Effector memory CD8-positive, alpha-beta T cell (primary cell): ENCODE results near the gene GALNT15.
A peak's percentile ranks its signal among the peaks of the same experiment; 100 is the strongest.

Experiments
- ATAC-seq: fragments of 150-1000 bp; cut with Tn5 transposase; replicated peaks from 2 replicates; pipeline ENCODE4 v1.10.0; 2021; ENCODE audit warnings: mild to moderate bottlenecking, moderate library complexity
- DNase-seq, 3 experiments: peaks; one replicate each; pipeline ENCODE4 v3.0.0; 2021
- H3K27ac Mint-ChIP-seq, 2 donors: one replicate each; pipeline ENCODE4 v1.8.0; 2022; ENCODE audit warnings: mild to moderate bottlenecking in 2 of 2, mixed read lengths in 2 of 2, moderate library complexity in 2 of 2
- H3K27me3 Mint-ChIP-seq, 2 donors: one replicate each; pipeline ENCODE4 v1.8.0; 2022; ENCODE audit warnings: mixed read lengths in 2 of 2
- H3K36me3 Mint-ChIP-seq: one replicate; pipeline ENCODE4 v1.8.0; 2022; ENCODE audit warnings: mild to moderate bottlenecking, moderate library complexity, mixed read lengths; ENCODE audit not compliant: insufficient read depth
- H3K4me1 Mint-ChIP-seq, 2 donors: one replicate each; pipeline ENCODE4 v1.8.0; 2022; ENCODE audit warnings: low read depth in 2 of 2, mixed read lengths in 2 of 2
- H3K4me3 Mint-ChIP-seq, 2 donors: one replicate each; pipeline ENCODE4 v1.8.0; 2022; ENCODE audit warnings: mild to moderate bottlenecking in 2 of 2, mixed read lengths in 2 of 2, moderate library complexity in 2 of 2
- H3K9me3 Mint-ChIP-seq, 2 donors: one replicate each; pipeline ENCODE4 v1.8.0; 2022; ENCODE audit warnings: mixed read lengths in 2 of 2

The GALNT15 gene

DNA sequence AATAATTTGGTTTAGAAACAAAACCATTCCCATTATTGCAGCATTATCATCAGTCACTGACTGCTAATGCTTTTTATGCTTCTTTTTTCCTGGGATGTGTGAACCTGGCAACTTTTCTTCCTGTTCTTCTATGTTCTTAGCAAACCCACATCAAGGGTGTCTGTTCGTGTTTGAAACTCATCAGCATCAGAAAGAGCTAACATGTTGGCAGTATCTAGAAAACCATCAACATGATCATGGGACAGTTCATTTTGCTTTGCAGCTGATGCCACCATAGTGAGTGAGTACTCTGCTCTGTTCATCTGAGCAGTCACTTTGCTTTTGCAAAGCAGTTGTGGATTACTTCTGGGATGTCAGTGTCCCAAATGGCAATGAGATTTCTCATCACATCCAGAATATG is 84.4 kb downstream of the GALNT15 start:
- Mint-ChIP-seq H3K4me3 (no peak overlapping the region), H3K36me3 (peaks cover 6% of the 10 kb centered on the region), H3K27ac (no peak overlapping the region), H3K9me3 (no peaks in the 10 kb centered on the region), H3K27me3 (no peaks in the 10 kb centered on the region), H3K4me1 (peaks cover 1 to 6% of the 10 kb centered on the region in 2 donors)
- no peak for ATAC-seq
- no peak for DNase-seq

DNA sequence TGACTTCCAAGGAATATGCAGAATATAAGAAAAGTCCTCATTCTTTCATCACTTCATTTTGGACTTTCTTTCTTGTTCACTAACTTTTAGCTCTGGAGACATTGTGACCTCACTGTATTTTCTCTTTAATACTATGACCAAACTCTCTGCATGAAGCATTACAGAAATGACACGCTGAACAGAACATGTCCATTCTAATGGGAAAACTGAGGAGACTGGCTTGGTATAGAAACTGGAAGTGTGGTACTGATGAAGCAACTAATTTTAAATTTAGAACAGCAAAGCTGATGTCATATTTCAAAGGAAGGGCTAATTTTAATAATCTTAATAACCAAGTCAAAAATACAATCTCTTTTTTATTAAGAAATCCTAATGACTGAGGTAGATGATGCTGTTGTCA is 85.6 kb downstream of the GALNT15 start:
- DNase-seq: no peak

GRCh38 chr3:16262174-16262573 is 87.7 kb downstream of the GALNT15 start:
- H3K4me1 Mint-ChIP-seq: peaks cover 10 to 20% of the 10 kb centered on the region in 2 donors
- H3K27ac Mint-ChIP-seq: no peak overlapping the region
- peaks cover 12% of the 10 kb centered on the region for H3K36me3 Mint-ChIP-seq
- DNase-seq (no peak), ATAC-seq (no peak)
- H3K9me3 Mint-ChIP-seq: no peaks in the 10 kb centered on the region
- no peaks in the 10 kb centered on the region for H3K27me3 Mint-ChIP-seq
- H3K4me3 Mint-ChIP-seq: no peak overlapping the region

More for the DNA sequence above, 85.6 kb downstream of the GALNT15 start:
- Mint-ChIP-seq H3K36me3 (peaks cover 12% of the 10 kb centered on the region), H3K9me3 (no peaks in the 10 kb centered on the region), H3K27me3 (no peaks in the 10 kb centered on the region), H3K4me1 (peaks cover 8 to 10% of the 10 kb centered on the region in 2 donors), H3K4me3 (no peak overlapping the region), H3K27ac (no peak overlapping the region)
- no peak for ATAC-seq

DNA sequence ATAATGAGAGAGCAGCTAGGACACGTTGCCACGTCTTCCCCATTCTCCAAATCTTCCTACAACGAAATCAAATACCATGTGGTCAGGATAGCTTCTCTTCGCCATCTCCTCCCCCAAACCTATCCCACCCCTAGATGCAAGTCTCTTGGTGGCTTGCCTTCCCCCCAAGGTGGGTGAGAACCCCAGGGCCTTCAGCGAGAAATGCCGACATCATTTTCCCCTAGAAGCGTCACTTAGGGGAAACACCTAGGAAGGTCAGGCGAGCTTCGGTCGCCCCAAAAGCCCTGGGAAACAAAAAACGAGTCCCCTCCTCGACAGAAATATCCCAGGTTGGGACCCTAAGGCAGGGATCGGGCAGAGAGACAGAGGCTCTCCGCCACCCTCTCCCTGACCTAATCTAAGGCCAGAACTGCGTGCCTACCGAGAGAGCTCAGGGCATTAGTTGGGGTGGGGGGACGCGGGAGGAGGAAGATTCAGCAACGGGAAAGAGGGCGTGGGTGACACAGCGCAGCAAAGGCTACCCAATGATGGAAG is 89.8 kb downstream of the GALNT15 start:
- no peak for DNase-seq
- Mint-ChIP-seq H3K27ac (peak overlapping the region; percentile 99), H3K9me3 (no peaks in the 10 kb centered on the region), H3K4me3 (peak overlapping the region; percentile 92 to 96), H3K36me3 (peaks cover 12% of the 10 kb centered on the region), H3K4me1 (peaks cover 13 to 25% of the 10 kb centered on the region in 2 donors), H3K27me3 (no peaks in the 10 kb centered on the region)
- ATAC-seq: peak; percentile 4

GRCh38 chr3:16264708-16265454 is 90.4 kb downstream of the GALNT15 start, which contains the start of the genes DPH3 and OXNAD1:
Gene DPH3 (minus strand): TSS chr3:16264943. CDS start chr3:16264876, 67 bp downstream.
Gene OXNAD1 (plus strand): TSS chr3:16265212. CDS start chr3:16270953, 5,741 bp downstream.
- peak within 1 kb of the TSS; percentile 99 for H3K27ac Mint-ChIP-seq
- DNase-seq (peak; percentile 99 to 100 (median 99)), ATAC-seq (peak; percentile 91)
- H3K36me3 Mint-ChIP-seq: peaks cover 12% of the 10 kb centered on the region
- H3K4me3 Mint-ChIP-seq: peak within 1 kb of the TSS; percentile 92 to 96
- H3K4me1 Mint-ChIP-seq: peaks cover 13 to 25% of the 10 kb centered on the region in 2 donors
- no peaks in the 10 kb centered on the region for H3K27me3 Mint-ChIP-seq
- no peaks in the 10 kb centered on the region for H3K9me3 Mint-ChIP-seq

DNA sequence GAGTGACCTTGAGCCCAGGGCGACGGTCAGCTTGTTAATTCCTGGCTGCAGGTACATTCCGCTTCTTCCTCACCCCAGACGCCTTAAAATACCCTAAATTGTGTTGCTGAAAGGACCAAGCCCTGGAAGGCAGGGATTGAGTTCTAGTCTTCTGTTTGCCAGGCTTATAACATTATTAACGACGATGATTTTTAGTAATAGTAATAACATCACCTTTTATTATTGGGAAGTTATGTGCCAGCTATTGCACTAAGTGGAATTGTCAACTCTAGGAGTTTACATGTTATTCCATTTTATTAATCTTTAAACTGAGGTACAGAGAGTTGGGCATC is 90.9 kb downstream of the GALNT15 start:
- ATAC-seq (no peak), DNase-seq (no peak)
- peaks cover 13 to 25% of the 10 kb centered on the region in 2 donors for H3K4me1 Mint-ChIP-seq
- H3K27ac Mint-ChIP-seq: peak overlapping the region; percentile 99
- no peaks in the 10 kb centered on the region for H3K27me3 Mint-ChIP-seq
- H3K36me3 Mint-ChIP-seq: peaks cover 12% of the 10 kb centered on the region
- no peaks in the 10 kb centered on the region for H3K9me3 Mint-ChIP-seq
- peak overlapping the region; percentile 92 to 96 for H3K4me3 Mint-ChIP-seq

GRCh38 chr3:16266714-16267113 is 92.2 kb downstream of the GALNT15 start:
- no peaks in the 10 kb centered on the region for H3K27me3 Mint-ChIP-seq
- no peak for DNase-seq
- ATAC-seq: no peak
- peaks cover 17% of the 10 kb centered on the region for H3K36me3 Mint-ChIP-seq
- H3K9me3 Mint-ChIP-seq: no peaks in the 10 kb centered on the region
- no peak overlapping the region for H3K4me3 Mint-ChIP-seq
- peak overlapping the region; percentile 99 for H3K27ac Mint-ChIP-seq
- peaks cover 12 to 25% of the 10 kb centered on the region in 2 donors for H3K4me1 Mint-ChIP-seq

- Mint-ChIP-seq H3K27me3 (no peaks in the 10 kb centered on the region), H3K36me3 (peaks cover 21% of the 10 kb centered on the region), H3K4me1 (peaks cover 3 to 12% of the 10 kb centered on the region in 2 donors), H3K4me3 (no peak overlapping the region), H3K9me3 (no peaks in the 10 kb centered on the region), H3K27ac (no peak overlapping the region)
- DNase-seq (no peak), ATAC-seq (no peak)
Observed at GRCh38 chr3:16270855-16271254, 96.4 kb downstream of the GALNT15 start.

DNA sequence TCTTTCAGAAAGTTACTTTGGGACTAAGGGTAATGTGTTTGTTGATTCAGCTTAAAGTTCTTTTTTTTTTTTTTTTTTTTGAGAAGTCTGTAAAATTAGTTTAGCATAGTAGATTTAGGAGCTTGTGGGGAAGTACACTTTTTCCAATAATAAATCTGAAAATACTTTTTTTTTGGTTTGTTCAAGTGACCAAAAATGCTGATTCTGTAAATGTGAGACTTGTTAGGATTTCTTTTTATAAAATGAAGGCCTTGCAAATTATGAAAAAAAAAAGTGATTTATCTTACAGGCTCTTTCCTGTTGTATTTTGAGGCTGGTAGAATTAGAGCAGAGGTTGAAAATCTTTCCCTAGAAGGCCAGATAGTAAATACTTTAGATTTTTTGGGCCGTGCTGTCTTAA is 98.1 kb downstream of the GALNT15 start:
- H3K4me1 Mint-ChIP-seq: peaks cover under 1% of the 10 kb centered on the region in 2 donors
- H3K27ac Mint-ChIP-seq: no peak overlapping the region
- H3K36me3 Mint-ChIP-seq: peaks cover 22% of the 10 kb centered on the region
- H3K4me3 Mint-ChIP-seq: no peak overlapping the region
- DNase-seq (no peak), ATAC-seq (no peak)
- no peaks in the 10 kb centered on the region for H3K9me3 Mint-ChIP-seq
- no peaks in the 10 kb centered on the region for H3K27me3 Mint-ChIP-seq

- ATAC-seq (no peak), DNase-seq (no peak)
- no peaks in the 10 kb centered on the region for H3K27me3 Mint-ChIP-seq
- H3K36me3 Mint-ChIP-seq: peaks cover 24% of the 10 kb centered on the region
- no peaks in the 10 kb centered on the region for H3K9me3 Mint-ChIP-seq
- no peak overlapping the region for H3K4me3 Mint-ChIP-seq
- H3K27ac Mint-ChIP-seq: no peak overlapping the region
- H3K4me1 Mint-ChIP-seq: no peaks in the 10 kb centered on the region
Observed at GRCh38 chr3:16273867-16274266, 99.4 kb downstream of the GALNT15 start.

- DNase-seq (no peak), ATAC-seq (no peak)
- H3K27me3 Mint-ChIP-seq: no peaks in the 10 kb centered on the region
- no peaks in the 10 kb centered on the region for H3K9me3 Mint-ChIP-seq
- H3K27ac Mint-ChIP-seq: no peak overlapping the region
- no peak overlapping the region for H3K4me3 Mint-ChIP-seq
- H3K4me1 Mint-ChIP-seq: no peaks in the 10 kb centered on the region
- H3K36me3 Mint-ChIP-seq: peaks cover 19% of the 10 kb centered on the region
Observed at GRCh38 chr3:16277471-16277870, 103.0 kb downstream of the GALNT15 start.

DNA sequence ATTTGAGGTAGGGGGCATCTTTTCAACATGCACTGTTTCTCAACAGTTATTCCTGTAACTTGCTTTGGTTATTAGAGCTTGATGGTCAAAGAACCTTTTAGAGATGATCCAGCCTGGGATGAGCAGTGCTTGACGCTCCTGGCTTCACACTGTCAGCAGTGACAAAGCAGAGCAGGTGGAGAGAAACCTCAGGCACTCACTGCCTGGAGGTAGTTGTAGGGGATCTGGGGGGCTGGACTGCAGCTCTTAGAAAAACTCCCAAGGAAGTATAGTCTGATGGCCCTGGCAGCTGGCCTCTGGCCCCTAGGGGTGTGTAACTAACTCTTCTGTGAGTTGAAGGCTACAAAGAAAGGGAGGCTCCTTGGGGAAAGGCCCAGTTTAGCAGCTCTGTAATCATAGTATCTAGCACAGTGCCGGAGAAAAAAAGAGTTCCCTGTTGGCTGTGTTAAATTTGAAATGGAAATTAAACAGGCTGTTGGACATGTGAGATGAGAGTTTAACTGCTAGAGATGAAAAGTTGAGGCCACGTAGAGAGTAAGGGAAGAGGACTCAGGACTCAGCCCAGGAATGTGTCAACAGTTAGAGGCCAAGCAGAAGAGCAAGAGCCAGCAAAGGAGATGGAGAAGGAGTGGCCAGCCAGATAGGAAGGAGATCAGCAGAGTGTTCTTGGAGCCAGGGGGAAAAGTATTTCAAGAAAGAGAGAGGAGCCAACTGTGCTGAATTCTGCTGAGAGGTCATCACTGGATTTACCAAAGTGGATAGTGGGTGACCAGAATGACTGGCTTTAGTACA is 104.7 kb downstream of the GALNT15 start:
- no peak for DNase-seq

DNA sequence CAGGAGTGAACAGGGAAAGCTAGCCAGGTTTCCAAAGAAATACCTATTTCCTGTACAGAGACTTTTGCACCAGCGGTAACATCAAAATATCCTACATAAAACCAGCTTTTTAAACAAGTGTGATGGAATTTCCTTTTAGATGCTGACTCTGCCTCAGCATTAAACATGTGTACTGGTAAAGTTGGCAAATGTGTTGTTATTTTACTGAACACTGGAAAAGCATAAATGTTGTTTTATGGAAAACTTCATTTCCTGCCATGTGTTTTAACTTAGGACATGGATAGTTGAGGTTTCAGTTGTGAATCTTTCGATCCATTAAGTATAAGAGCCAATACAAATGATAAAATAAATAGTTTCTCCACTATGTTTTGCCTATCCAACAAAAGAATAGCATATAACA is 106.2 kb downstream of the GALNT15 start:
- Mint-ChIP-seq H3K9me3 (no peaks in the 10 kb centered on the region), H3K36me3 (peaks cover 3% of the 10 kb centered on the region), H3K4me3 (no peak overlapping the region), H3K27me3 (no peaks in the 10 kb centered on the region), H3K27ac (no peak overlapping the region), H3K4me1 (peaks cover 10 to 17% of the 10 kb centered on the region in 2 donors)
- no peak for DNase-seq
- ATAC-seq: no peak

More for the DNA sequence above, 104.7 kb downstream of the GALNT15 start:
- Mint-ChIP-seq H3K4me3 (no peak overlapping the region), H3K27me3 (no peaks in the 10 kb centered on the region), H3K27ac (no peak overlapping the region), H3K4me1 (peaks cover 0 to 6% of the 10 kb centered on the region in 2 donors), H3K9me3 (no peaks in the 10 kb centered on the region), H3K36me3 (peaks cover 13% of the 10 kb centered on the region)
- no peak for ATAC-seq
